Measurements from ENCODE around the gene ITGAV.

- TF ChIP-seq, protein P1, sequence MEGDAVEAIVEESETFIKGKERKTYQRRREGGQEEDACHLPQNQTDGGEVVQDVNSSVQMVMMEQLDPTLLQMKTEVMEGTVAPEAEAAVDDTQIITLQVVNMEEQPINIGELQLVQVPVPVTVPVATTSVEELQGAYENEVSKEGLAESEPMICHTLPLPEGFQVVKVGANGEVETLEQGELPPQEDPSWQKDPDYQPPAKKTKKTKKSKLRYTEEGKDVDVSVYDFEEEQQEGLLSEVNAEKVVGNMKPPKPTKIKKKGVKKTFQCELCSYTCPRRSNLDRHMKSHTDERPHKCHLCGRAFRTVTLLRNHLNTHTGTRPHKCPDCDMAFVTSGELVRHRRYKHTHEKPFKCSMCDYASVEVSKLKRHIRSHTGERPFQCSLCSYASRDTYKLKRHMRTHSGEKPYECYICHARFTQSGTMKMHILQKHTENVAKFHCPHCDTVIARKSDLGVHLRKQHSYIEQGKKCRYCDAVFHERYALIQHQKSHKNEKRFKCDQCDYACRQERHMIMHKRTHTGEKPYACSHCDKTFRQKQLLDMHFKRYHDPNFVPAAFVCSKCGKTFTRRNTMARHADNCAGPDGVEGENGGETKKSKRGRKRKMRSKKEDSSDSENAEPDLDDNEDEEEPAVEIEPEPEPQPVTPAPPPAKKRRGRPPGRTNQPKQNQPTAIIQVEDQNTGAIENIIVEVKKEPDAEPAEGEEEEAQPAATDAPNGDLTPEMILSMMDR (IDR thresholded peaks at IDR 0.05), result no peak
- no peak for TF ChIP-seq POLR2AphosphoS5 (IDR thresholded peaks at IDR 0.05)
- TF ChIP-seq POLR2A (IDR thresholded peaks at IDR 0.05), result no peak
These were observed 2.5 kb downstream of the ITGAV start for GRCh38 chr2:186592137-186592875.
